ENCODE results near the gene SCPEP1.

The SCPEP1 gene

DNA sequence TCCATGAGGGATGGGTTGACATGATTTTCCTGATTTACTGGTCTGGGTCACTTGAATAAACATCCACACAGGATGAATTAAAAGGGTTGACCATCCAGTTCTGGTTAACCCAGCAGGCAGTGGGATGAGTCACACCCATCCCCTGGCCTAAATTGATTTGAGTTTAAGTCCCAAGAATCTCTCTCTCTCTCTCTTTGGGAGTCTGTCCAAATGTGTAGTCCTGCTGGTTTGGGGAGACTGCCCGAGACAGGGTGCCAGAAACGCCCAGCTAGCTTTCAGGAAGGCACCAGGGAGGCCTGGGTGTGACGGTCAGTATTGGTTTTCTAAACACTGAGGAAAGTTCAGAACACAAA, 38.8 kb downstream of the SCPEP1 start:
- TF ChIP-seq, protein P1, sequence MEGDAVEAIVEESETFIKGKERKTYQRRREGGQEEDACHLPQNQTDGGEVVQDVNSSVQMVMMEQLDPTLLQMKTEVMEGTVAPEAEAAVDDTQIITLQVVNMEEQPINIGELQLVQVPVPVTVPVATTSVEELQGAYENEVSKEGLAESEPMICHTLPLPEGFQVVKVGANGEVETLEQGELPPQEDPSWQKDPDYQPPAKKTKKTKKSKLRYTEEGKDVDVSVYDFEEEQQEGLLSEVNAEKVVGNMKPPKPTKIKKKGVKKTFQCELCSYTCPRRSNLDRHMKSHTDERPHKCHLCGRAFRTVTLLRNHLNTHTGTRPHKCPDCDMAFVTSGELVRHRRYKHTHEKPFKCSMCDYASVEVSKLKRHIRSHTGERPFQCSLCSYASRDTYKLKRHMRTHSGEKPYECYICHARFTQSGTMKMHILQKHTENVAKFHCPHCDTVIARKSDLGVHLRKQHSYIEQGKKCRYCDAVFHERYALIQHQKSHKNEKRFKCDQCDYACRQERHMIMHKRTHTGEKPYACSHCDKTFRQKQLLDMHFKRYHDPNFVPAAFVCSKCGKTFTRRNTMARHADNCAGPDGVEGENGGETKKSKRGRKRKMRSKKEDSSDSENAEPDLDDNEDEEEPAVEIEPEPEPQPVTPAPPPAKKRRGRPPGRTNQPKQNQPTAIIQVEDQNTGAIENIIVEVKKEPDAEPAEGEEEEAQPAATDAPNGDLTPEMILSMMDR (IDR thresholded peaks at IDR 0.05; ENCODE audit: low read depth, low read length): no peak
- DNase-seq (ENCODE audit: extremely low read depth, low read depth): no peak

DNA sequence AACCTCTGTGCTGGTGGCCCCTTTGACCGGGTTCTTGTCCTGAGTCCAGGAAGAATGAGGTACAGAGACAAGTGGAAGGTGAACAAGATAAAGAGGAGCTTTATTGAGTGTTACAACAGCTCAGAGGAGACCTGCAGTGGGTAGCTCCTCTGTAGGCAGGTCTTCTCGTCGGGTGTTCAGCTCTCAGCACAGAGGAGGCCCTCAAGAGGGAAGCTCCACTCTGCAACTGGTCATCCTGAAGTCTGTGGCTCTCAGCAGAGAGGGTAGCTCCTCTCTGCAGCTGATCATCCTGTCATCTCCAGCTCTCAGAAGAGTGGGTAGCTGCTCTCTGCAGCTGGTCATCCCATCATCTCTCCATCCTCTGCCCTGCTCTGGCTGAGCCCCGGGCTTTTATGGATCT, 39.7 kb downstream of the SCPEP1 start:
- TF ChIP-seq, protein P1 (IDR thresholded peaks at IDR 0.05; ENCODE audit: low read depth, low read length): no peak

DNA sequence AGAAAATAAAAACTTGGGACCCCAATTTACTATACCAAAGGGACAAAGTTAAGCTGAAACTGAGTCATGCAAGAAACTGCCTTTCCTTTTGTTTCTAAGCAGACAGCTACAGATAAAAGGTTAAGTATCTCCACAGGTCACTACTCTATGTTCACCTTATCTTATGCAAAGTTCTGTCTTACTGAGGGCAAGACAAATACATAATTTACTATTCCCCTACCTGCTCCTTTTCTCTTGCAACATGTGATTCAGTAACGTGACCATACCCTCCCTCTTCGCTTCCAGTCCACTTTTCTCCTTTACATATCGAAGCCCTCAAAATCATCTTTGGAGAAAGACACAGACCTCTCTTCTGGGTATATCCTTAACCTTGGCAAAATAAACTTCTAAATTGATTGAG, 42.3 kb downstream of the SCPEP1 start:
- DNase-seq (ENCODE audit: extremely low read depth, low read depth): no peak

More for the DNA sequence above, 39.7 kb downstream of the SCPEP1 start:
- DNase-seq (ENCODE audit: extremely low read depth, low read depth): no peak

DNA sequence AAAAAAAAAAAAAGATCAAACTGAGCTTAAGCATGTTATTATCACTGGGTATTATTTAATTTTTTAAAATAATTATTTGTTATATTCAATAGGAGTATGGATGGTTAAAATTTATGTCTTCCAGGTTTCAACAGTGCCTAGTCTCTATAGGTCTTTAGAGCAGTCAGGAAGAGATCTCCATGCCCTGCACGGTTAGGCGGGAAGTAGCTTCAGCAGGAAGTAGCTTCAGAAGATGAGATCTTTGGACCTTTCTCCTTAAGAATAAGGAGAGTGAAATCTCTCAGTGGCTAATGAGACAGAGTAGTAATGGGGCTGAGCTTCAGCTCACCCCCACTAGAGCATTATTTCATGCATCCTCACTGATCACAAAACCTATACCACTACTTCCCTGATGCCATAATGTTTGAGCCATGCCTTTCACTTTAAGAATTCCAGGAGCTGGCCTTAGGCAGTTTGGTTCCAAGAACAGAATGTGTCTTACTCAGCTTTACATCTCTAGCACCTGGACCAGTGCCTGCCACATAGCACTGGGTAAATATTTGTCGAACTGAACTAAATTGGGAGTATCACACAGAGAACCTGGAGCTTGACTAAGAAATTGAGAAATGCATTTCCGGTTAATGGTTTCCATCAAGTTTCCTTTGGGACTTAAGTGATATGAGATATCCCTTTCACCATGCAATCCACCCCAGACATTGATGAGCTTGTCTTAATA, 43.5 kb downstream of the SCPEP1 start:
- DNase-seq (ENCODE audit: extremely low read depth, low read depth): no peak
- TF ChIP-seq, protein P1 (IDR thresholded peaks at IDR 0.05; ENCODE audit: low read depth, low read length): no peak

More for the DNA sequence above, 42.3 kb downstream of the SCPEP1 start:
- TF ChIP-seq, protein P1 (IDR thresholded peaks at IDR 0.05; ENCODE audit: low read depth, low read length): no peak

DNA sequence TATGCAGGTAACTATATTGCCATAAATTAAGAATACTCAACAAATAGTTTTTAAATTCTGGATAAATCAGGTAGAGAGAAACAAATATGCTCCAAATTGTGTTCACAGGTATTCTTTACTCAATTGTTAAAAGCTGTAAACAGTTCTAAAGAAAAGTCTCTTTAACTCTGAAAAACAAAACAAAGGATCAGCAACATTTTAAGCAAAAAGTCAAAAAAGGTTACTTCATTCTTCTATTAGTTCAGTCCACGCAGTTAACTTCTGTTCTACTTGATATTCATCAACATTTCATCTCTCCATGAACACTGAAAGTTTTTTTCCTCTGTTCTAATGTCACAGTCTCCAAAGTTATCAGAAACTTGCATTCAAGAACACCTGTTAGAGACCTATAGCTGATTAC, 47.9 kb downstream of the SCPEP1 start:
- TF ChIP-seq, protein P1 (IDR thresholded peaks at IDR 0.05; ENCODE audit: low read depth, low read length): no peak
- no peak for DNase-seq (ENCODE audit: extremely low read depth, low read depth)

DNA sequence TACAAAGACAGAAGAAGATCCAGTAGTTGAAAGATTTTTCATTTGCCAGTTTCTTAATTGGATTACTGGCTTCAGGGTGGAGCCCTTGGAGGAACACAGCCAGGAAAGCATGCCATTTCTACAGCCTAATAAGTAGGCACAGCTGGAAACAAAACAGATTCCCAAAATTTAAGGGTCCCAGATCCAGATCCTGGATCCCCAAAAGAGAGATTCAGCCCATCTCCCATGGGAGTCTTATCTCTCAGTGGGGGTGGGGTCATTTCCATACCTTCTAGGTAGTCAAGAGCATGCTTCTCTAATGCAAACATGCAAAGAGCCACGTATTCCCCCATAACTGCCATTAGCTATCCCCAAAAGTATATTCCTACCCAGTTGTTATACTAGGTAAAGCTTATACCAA, 49.9 kb downstream of the SCPEP1 start:
- no peak for DNase-seq (ENCODE audit: extremely low read depth, low read depth)
- TF ChIP-seq, protein P1 (IDR thresholded peaks at IDR 0.05; ENCODE audit: low read depth, low read length): no peak

DNA sequence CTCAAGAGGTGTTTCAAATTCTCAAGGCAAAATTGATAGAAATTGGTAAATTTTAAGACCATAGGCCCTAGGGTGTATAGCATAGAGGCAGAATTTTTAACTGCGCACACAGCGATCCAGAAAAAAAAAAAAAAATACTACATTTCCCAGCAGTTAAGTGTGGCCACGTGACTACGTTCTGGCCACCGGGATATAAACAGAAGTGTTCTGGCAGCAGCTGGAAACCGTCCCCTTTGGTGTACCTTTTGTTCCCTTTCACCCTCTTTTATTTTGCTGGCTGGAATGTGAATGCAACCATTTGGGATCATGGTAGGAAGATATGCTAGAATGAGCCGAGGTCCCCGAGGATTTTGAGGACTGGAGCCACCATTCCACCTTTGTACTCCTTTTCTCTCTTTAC, 54.4 kb downstream of the SCPEP1 start:
- TF ChIP-seq, protein P1 (IDR thresholded peaks at IDR 0.05; ENCODE audit: low read depth, low read length): no peak
- DNase-seq (ENCODE audit: extremely low read depth, low read depth): no peak
